GM23248 (cell line): ENCODE results near the gene RNF215.

Experiments
- EZH2 ChIP-seq: fragments of 200-600 bp; sonication (generic); IDR thresholded peaks from 2 replicates; pipeline ENCODE4 v1.6.1; 2018; ENCODE audit warnings: antibody characterized with exemption, mild to moderate bottlenecking; ENCODE audit not compliant: insufficient read depth, poor library complexity, severe bottlenecking
- EZH2phosphoT487 ChIP-seq: fragments of 200-600 bp; sonication (generic); IDR thresholded peaks from 2 replicates; pipeline ENCODE4 v1.6.1; 2018; ENCODE audit warnings: antibody characterized with exemption, moderate library complexity, mild to moderate bottlenecking, low read depth; ENCODE audit not compliant: insufficient read depth

DNA sequence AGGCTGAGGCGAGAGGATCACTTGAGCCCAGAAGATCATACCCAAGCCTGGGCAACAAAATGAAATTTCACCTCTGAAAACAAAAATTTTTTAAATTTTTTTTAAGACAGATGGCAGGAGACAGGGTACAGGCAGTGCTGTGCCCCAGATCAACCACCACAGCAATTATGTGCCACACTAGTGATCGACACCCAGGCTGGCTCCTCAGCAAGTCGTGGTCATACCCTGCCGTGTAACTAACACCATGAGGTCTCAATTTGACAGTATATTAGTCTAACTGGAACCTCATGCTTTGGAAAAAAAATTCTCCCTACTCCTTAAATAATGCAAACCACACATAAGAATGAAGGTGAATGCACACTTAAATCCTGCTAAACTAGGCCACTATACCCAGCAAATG, 38.8 kb downstream of the RNF215 start:
- no peak for TF ChIP-seq EZH2
- no peak for TF ChIP-seq EZH2phosphoT487
